Measurements from ENCODE around the gene MOK. TPM values are rescaled to one million over a fixed set of nuclear protein-coding genes. Genes with fewer than 3 reads are reported as not detected.
"Not testable (repeated sequence)": the region's sequence is repeated elsewhere in the genome, so short reads cannot be mapped to it uniquely, and the experiment has no call there.

Gene MOK
- total RNA-seq, 1 experiment from 2014 or later = 17.6 TPM

GRCh38 chr14:102314242-102315011, 9.5 kb upstream of the MOK start:
- Histone ChIP-seq H3K27me3 (no peaks in the 10 kb centered on the region), H3K4me3 (peak overlapping the region; percentile 29), H3K36me3 (no peaks in the 10 kb centered on the region), H3K9me3 (no peaks in the 10 kb centered on the region)
- DNase-seq = peak; percentile 79

GRCh38 chr14:102303664-102304063, 1.3 kb downstream of the MOK start:
- H3K4me3 ChIP-seq = peak overlapping the region; percentile 84
- no peaks in the 10 kb centered on the region for H3K27me3 ChIP-seq
- H3K36me3 ChIP-seq = peaks cover 3% of the 10 kb centered on the region
- no peaks in the 10 kb centered on the region for H3K9me3 ChIP-seq
- no peak for DNase-seq

DNA sequence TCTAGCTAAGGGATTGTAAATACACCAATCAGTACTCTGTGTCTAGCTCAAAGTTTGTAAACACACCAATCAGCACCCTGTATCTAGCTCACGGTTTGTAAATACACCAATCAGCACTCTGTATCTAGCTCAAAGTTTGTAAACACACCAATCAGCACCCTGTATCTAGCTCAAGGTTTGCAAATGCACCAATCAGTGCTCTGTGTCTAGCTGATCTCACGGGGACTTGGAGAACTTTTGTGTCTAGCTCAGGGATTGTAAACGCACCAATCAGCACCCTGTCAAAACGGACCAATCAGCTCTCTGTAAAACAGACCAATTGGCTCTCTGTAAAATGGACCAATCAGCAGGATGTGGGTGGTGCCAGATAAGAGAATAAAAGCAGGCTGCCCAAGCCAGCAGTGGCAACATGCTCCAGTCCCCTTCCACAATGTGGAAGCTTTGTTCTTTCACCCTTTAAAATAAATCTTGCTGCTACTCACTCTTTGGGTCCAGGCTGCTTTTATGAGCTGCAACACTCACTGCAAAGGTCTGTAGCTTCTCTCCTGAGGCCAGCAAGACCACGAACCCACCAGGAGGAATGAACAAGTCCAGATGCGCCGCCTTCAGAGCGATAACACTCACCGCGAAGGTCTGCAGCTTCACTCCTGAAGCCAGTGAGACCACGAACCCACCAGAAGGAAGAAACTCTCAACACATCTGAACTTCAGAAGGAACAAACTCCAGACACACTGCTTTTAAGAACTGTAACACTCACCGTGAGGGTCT, 6.5 kb downstream of the MOK start:
- not testable (repeated sequence) for H3K9me3 ChIP-seq, H3K27me3 ChIP-seq, H3K4me3 ChIP-seq, DNase-seq
- H3K36me3 ChIP-seq = peaks cover 10% of the 10 kb centered on the region

DNA sequence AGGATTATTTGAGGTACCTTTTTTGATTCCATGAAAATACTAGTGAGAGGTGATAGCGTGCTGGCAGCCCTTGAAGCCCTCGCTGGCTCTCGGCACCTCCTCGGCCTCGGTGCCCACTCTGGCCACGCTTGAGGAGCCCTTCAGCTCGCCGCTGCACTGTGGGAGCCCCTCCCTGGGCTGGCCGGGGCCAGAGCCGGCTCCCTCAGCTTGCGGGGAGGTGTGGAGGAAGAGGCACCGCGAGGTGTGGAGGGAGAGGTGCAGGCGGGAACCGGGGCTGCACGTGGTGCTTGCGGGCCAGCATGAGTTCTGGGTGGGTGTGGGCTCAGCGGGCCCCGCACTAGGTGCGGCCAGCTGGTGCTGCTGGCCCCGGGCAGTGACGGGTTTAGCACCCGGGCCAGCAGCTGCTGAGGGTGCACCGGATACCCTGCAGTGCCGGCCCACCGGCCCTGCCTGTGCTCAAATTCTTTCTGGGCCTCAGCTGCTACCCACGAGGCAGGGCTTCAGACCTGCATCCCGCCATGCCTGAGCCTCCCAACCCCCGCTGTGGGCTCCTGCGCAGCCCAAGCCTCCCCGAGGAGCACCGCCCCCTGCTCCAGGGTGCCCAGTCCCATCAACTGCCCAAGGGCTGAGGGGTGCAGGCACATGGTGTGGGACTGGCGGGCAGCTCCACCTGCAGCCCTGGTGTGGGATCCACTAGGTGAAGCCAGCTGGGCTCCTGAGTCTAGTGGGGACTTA, 7.4 kb downstream of the MOK start:
- H3K4me3 ChIP-seq = no peak overlapping the region
- peaks cover 14% of the 10 kb centered on the region for H3K36me3 ChIP-seq
- no peaks in the 10 kb centered on the region for H3K9me3 ChIP-seq
- no peaks in the 10 kb centered on the region for H3K27me3 ChIP-seq
- DNase-seq = no peak

GRCh38 chr14:102295270-102295669, 9.7 kb downstream of the MOK start:
- DNase-seq = no peak
- no peaks in the 10 kb centered on the region for H3K27me3 ChIP-seq
- H3K36me3 ChIP-seq = peaks cover 14% of the 10 kb centered on the region
- no peaks in the 10 kb centered on the region for H3K9me3 ChIP-seq
- no peak overlapping the region for H3K4me3 ChIP-seq

DNA sequence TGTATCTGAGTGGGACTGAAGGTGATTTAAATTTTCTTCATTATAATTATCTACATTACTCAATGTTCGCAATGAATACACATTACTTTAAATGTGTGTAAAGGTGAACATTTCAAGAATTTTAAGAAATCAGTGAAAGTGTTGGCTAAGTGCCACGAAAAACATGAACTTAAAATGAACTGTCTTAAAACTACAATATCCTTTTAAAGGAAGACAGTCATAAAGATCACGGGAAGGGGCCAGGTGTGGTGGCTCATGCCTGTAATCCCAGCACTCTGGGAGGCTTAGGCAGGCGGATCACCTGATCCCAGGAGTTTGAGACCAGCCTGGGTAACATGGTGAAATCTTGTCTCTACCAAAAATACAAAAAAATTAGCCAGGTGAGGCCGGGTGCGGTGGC, 11.2 kb downstream of the MOK start:
- H3K4me3 ChIP-seq = no peak overlapping the region
- DNase-seq = no peak
- H3K36me3 ChIP-seq = peaks cover 13% of the 10 kb centered on the region
- no peaks in the 10 kb centered on the region for H3K27me3 ChIP-seq
- no peaks in the 10 kb centered on the region for H3K9me3 ChIP-seq

GRCh38 chr14:102292441-102292840, 12.5 kb downstream of the MOK start:
- Histone ChIP-seq H3K9me3 (no peaks in the 10 kb centered on the region), H3K27me3 (no peaks in the 10 kb centered on the region), H3K36me3 (peaks cover 13% of the 10 kb centered on the region), H3K4me3 (no peak overlapping the region)
- no peak for DNase-seq

DNA sequence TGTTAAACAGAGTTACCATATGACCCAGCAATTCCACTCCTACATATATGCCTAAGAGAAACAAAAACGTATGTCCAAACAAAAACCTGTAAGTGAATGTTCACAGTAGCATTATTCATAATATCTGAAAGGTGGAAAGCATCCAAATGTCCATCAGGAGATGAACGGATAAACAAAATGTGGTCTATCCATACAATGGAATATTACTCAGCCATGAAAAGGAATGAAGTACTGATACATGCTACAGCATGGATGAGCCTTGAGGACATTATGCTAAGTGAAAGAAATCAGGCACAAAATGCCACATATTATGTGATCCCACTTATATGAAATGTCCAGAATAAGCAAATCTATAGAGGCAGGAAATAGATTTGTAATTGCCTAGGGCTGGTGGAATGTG, 16.8 kb downstream of the MOK start:
- Histone ChIP-seq H3K9me3 (no peaks in the 10 kb centered on the region), H3K4me3 (no peak overlapping the region), H3K36me3 (peaks cover 12% of the 10 kb centered on the region), H3K27me3 (no peaks in the 10 kb centered on the region)
- no peak for DNase-seq

DNA sequence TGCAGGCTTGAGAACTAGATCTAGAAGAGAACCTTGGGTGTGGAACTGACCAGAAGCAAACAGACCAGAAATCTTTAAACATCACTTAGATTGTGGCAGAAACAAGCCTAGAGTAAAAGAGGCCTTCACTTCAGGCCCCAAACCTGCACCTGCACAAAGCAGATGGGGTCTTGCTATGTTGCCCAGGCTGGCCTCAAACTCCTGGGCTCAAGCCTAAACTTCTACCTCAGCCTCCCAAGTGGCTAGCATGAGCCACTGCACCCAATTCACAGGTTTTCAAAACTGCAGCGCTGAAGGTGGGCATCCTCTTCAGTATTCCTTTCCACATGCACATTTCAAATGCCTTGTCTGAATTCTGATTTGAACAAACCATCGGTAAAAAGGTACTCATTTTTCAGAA, 19.9 kb downstream of the MOK start:
- Histone ChIP-seq H3K4me3 (no peak overlapping the region), H3K27me3 (no peaks in the 10 kb centered on the region)
- DNase-seq = no peak

DNA sequence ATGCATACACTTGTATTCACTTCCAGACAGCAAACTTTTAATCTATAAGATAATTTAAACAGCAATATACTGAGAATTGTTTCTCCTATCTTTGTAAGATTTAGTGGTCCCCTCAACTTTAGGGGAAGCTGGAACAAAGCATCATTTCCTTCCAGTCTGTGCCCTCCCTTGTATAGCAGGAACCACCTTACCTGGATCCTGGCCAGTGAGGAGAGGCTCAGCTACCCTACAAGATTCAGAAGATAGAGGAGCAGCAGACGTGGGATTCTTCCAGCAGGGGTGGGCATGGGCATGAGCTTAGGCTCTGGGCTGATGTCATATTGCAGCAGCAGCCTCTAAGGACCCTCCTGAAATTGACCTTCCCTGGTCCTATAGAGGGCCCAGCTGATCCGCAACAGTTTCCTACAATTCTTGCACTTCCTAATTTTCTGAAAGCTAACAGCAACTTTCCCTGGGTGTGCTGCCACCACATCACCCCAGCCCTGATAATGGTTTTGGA, 21.3 kb downstream of the MOK start:
- peaks cover 28% of the 10 kb centered on the region for H3K36me3 ChIP-seq
- no peaks in the 10 kb centered on the region for H3K9me3 ChIP-seq

More for the DNA sequence above, 19.9 kb downstream of the MOK start:
- Histone ChIP-seq H3K36me3 (peaks cover 21% of the 10 kb centered on the region), H3K9me3 (no peaks in the 10 kb centered on the region)

DNA sequence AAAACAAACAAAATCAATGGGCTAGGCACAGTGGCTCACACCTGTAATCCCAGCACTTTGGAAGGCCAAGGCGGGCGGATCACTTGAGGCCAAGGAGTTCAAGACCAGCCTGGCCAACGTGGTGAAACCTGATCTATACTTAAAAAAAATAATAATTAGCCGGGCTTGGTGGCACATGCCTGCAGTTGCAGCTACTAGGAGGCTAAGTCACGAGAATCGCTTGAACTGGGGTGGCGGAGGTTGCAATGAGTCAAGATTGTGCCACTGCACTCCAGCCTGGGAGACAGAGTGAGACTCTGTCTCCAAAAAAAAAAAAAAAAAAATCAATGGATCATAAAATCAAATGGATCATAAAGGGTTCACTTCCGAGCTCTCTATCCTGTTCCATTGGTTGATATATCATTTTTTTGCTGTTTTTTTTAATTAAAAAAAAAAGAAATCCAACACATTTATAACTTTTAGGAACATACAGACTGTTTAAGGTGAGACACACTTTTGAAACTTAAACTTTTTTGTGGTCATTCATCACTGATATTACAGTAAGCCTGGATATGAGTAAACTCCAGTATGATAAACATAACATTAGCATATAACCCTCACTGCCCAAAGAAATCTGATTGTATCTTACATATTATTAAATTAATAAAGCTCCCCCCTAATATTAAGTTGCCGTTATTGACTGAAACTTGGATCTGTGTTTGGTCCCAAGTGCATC, 22.1 kb downstream of the MOK start:
- DNase-seq = no peak
- no peaks in the 10 kb centered on the region for H3K27me3 ChIP-seq
- no peaks in the 10 kb centered on the region for H3K9me3 ChIP-seq
- no peak overlapping the region for H3K4me3 ChIP-seq
- peaks cover 28% of the 10 kb centered on the region for H3K36me3 ChIP-seq

More for the DNA sequence above, 21.3 kb downstream of the MOK start:
- no peak overlapping the region for H3K4me3 ChIP-seq
- DNase-seq = no peak
- no peaks in the 10 kb centered on the region for H3K27me3 ChIP-seq

DNA sequence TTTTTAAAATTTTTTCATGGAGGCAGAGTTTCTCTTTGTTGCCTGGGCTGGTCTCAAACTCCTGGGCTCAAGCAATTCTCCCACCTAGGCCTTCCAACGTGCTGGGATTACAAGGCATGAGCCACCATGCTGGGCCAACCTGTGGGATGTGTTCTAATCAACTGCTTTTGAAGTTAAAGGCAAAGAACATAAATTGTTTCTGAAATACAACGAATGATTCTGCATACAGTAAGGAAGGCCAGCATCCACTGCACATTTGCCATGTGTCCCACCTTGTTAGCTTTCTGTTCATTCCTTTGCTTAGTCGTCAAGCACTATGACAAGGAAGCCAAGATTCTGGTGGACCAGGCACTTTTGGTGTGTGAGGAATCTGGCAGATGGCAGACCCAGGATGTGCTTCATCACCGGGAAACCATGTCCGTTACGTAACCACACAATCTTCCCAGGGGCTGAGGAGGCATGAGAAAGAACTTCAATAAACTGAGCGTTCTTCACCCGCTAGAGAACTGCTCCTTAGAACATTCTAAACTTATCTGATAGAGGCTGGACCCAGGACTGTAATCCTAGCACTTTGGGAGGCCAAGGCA, 24.5 kb downstream of the MOK start:
- no peak overlapping the region for H3K4me3 ChIP-seq
- H3K9me3 ChIP-seq = no peaks in the 10 kb centered on the region
- H3K27me3 ChIP-seq = no peaks in the 10 kb centered on the region
- peak; percentile 88 for DNase-seq
- H3K36me3 ChIP-seq = peaks cover 50% of the 10 kb centered on the region

GRCh38 chr14:102279688-102280348, 25.1 kb downstream of the MOK start:
- peaks cover 53% of the 10 kb centered on the region for H3K36me3 ChIP-seq
- peak; percentile 92 for DNase-seq
- no peak overlapping the region for H3K4me3 ChIP-seq
- no peaks in the 10 kb centered on the region for H3K27me3 ChIP-seq
- peaks cover 3% of the 10 kb centered on the region; the same call in 1 of the 2 replicates for H3K9me3 ChIP-seq

GRCh38 chr14:102279282-102279681, 25.7 kb downstream of the MOK start:
- no peak overlapping the region for H3K4me3 ChIP-seq
- peaks cover 3% of the 10 kb centered on the region; the same call in 1 of the 2 replicates for H3K9me3 ChIP-seq
- H3K36me3 ChIP-seq = peaks cover 53% of the 10 kb centered on the region
- H3K27me3 ChIP-seq = no peaks in the 10 kb centered on the region
- DNase-seq = no peak

- Histone ChIP-seq H3K4me3 (no peak overlapping the region), H3K27me3 (no peaks in the 10 kb centered on the region), H3K9me3 (peaks cover 3% of the 10 kb centered on the region; the same call in 1 of the 2 replicates), H3K36me3 (peaks cover 53% of the 10 kb centered on the region)
- DNase-seq = no peak
These were observed 26.4 kb downstream of the MOK start for GRCh38 chr14:102278631-102278935.

All from MG63 (cell line).